K562 (cell line): Measurements from ENCODE around the gene SHB. TPM values are rescaled to one million over a fixed set of nuclear protein-coding genes. Genes with fewer than 3 reads are reported as not detected.
A peak's percentile ranks its signal among the peaks of the same experiment; 100 is the strongest.

Experiments used
- BRCA1 ChIP-seq, 2 experiments: fragments of 450-650 bp in 1 of 2; sonication (generic) in 1 of 2; formaldehyde crosslinking in 1 of 2; IDR thresholded peaks; 2 replicates each; pipeline versions ENCODE4 v1.5.0 to v1.6.1; 2017 to 2020; ENCODE audit warnings: mild to moderate bottlenecking in 1 of 2, missing genetic modification reagents in 1 of 2
- CAMTA2 ChIP-seq: fragments of 250-450 bp; sonication (Bioruptor Pico); conservative IDR thresholded peaks from 2 replicates; pipeline ENCODE4 v1.5.1; 2022
- CREM ChIP-seq: IDR thresholded peaks from 2 replicates; pipeline ENCODE4 v1.6.1; 2014; ENCODE audit warnings: antibody characterized with exemption, low read depth
- L3MBTL2 ChIP-seq: fragments of 450-650 bp; IDR thresholded peaks from 2 replicates; pipeline ENCODE4 v1.6.1; 2016; ENCODE audit warnings: mild to moderate bottlenecking, moderate library complexity
- NCOR1 ChIP-seq: fragments of 450-650 bp; IDR thresholded peaks from 2 replicates; pipeline ENCODE4 v1.6.1; 2016; ENCODE audit warnings: mild to moderate bottlenecking, moderate library complexity
- NR2C2 ChIP-seq, 2 experiments: fragments of 200-800 bp in 1 of 2; sonication (Bioruptor generic) in 1 of 2; sonication (generic) in 1 of 2; formaldehyde crosslinking in 1 of 2; IDR thresholded peaks; 2 replicates each; pipeline versions ENCODE4 v1.6.1 to v1.8.0; 2016 to 2022; ENCODE audit warnings: mild to moderate bottlenecking in 1 of 2, missing compliant biosample characterization in 1 of 2, missing genetic modification characterization in 1 of 2, missing genetic modification reagents in 1 of 2
- RFX5 ChIP-seq: IDR thresholded peaks from 2 replicates; pipeline ENCODE4 v1.6.1; 2011; ENCODE audit warnings: low read depth, mild to moderate bottlenecking, improper control_type of control experiment, low read length
- SIN3B ChIP-seq: fragments of 450-650 bp; IDR thresholded peaks from 2 replicates; pipeline ENCODE4 v1.6.1; 2017; ENCODE audit warnings: low read depth, mild to moderate bottlenecking, moderate library complexity
- SMARCB1 ChIP-seq: IDR thresholded peaks from 2 replicates; pipeline ENCODE4 v1.6.1; 2011; ENCODE audit warnings: improper control_type of control experiment, low read depth; ENCODE audit not compliant: insufficient read length
- TARDBP ChIP-seq: fragments of 450-650 bp; IDR thresholded peaks from 2 replicates; pipeline ENCODE4 v1.6.1; 2016
- TBL1XR1 ChIP-seq, 2 experiments: IDR thresholded peaks; 2 replicates each; pipeline ENCODE4 v1.6.1; 2012; ENCODE audit warnings: improper control_type of control experiment in 2 of 2, low read length in 2 of 2, mild to moderate bottlenecking in 1 of 2
- TGIF2 ChIP-seq: sonication (generic); formaldehyde crosslinking; IDR thresholded peaks from 2 replicates; pipeline ENCODE4 v1.8.1; 2022; ENCODE audit warnings: mild to moderate bottlenecking, missing genetic modification reagents, moderate library complexity
- TOE1 ChIP-seq, 2 experiments: fragments of 450-650 bp in 1 of 2; sonication (generic) in 1 of 2; formaldehyde crosslinking in 1 of 2; IDR thresholded peaks; 2 replicates each; pipeline versions ENCODE4 v1.7.1 to v1.8.0; 2016 to 2022; ENCODE audit warnings: borderline replicate concordance in 2 of 2, mild to moderate bottlenecking in 2 of 2, antibody characterized with exemption in 1 of 2, inconsistent platforms in 1 of 2, low read depth in 1 of 2, missing genetic modification reagents in 1 of 2, moderate library complexity in 1 of 2
- TRIM28 ChIP-seq: fragments of 450-650 bp; IDR thresholded peaks from 2 replicates; pipeline ENCODE4 v1.6.1; 2017
- XRCC3 ChIP-seq: fragments of 450-650 bp; IDR thresholded peaks from 2 replicates; pipeline ENCODE4 v1.6.1; 2017; ENCODE audit warnings: mild to moderate bottlenecking, moderate library complexity
- XRCC5 ChIP-seq: fragments of 200-400 bp; formaldehyde crosslinking; IDR thresholded peaks from 2 replicates; pipeline ENCODE4 v1.6.1; 2017; ENCODE audit warnings: low read depth, mild to moderate bottlenecking, low read length
- ZBTB1 ChIP-seq: sonication (generic); formaldehyde crosslinking; IDR thresholded peaks from 2 replicates; pipeline ENCODE4 v1.8.1; 2023; ENCODE audit warnings: missing genetic modification reagents, low read depth, mild to moderate bottlenecking, borderline replicate concordance
- ZNF668 ChIP-seq: fragments of 250-450 bp; sonication (Bioruptor Pico); IDR thresholded peaks from 2 replicates; pipeline ENCODE4 v1.8.0; 2022; ENCODE audit warnings: mild to moderate bottlenecking, inconsistent platforms
- ZNF780A ChIP-seq: fragments of 250-450 bp; sonication (Bioruptor Pico); IDR thresholded peaks from 2 replicates; pipeline ENCODE4 v1.5.0; 2021; ENCODE audit warnings: mild to moderate bottlenecking
- polyA plus RNA-seq, 8 experiments: library from polyadenylated mRNA; depleted of rRNA in 4 of 8; stranded (reverse) in 5 of 8; unstranded in 3 of 8; fragments of >200 nt; fragmentation: Nextera tagmentation in 2 of 8; fragmentation: Illumina TruSeq in 1 of 8; extraction: Ambion mirVana in 2 of 8; extraction: Trizol in 1 of 8; gene quantifications; 2 replicates each; pipeline versions ENCODE4 v1.2.1 to v1.2.3, GENCODE V29; 2011 to 2014; ENCODE audit warnings: inconsistent platforms in 1 of 8, missing spikeins in 1 of 8
- total RNA-seq, 7 experiments: library from RNA; depleted of rRNA in 6 of 7; stranded (reverse); fragments of >200 nt in 6 of 7; fragmentation: Illumina TruSeq in 2 of 7; extraction: Trizol in 2 of 7; gene quantifications; 2 replicates each; pipeline versions ENCODE4 v1.2.1 to v1.2.3, GENCODE V29; 2011 to 2021; ENCODE audit warnings: low replicate concordance in 1 of 7
- TF ChIP-seq, protein P1 (sequence below): sonication (generic); formaldehyde crosslinking; IDR thresholded peaks from 2 replicates; pipeline ENCODE4 v1.8.1; 2023; ENCODE audit warnings: mild to moderate bottlenecking, missing genetic modification reagents
- TF ChIP-seq, protein P2 (sequence below): fragments of 250-450 bp; sonication (Bioruptor Pico); IDR thresholded peaks from 2 replicates; pipeline ENCODE4 v1.8.0; 2022; ENCODE audit warnings: inconsistent platforms, mild to moderate bottlenecking, moderate library complexity, borderline replicate concordance
- TF ChIP-seq, protein P3 (sequence below): IDR thresholded peaks from 3 replicates; pipeline ENCODE4 v1.6.1; 2011; ENCODE audit warnings: borderline replicate concordance, mild to moderate bottlenecking; ENCODE audit not compliant: insufficient read length, insufficient read depth
- TF ChIP-seq, protein P4 (sequence below): sonication (generic); formaldehyde crosslinking; IDR thresholded peaks from 2 replicates; pipeline ENCODE4 v1.8.1; 2022; ENCODE audit warnings: missing genetic modification reagents

SHB gene
- total and polyA plus RNA-seq, 9 of the 15 experiments (the other 6 are each of a cell fraction or from before 2014, with no cell fraction given) = 0.78 to 16.0 (median 5.3) TPM

DNA sequence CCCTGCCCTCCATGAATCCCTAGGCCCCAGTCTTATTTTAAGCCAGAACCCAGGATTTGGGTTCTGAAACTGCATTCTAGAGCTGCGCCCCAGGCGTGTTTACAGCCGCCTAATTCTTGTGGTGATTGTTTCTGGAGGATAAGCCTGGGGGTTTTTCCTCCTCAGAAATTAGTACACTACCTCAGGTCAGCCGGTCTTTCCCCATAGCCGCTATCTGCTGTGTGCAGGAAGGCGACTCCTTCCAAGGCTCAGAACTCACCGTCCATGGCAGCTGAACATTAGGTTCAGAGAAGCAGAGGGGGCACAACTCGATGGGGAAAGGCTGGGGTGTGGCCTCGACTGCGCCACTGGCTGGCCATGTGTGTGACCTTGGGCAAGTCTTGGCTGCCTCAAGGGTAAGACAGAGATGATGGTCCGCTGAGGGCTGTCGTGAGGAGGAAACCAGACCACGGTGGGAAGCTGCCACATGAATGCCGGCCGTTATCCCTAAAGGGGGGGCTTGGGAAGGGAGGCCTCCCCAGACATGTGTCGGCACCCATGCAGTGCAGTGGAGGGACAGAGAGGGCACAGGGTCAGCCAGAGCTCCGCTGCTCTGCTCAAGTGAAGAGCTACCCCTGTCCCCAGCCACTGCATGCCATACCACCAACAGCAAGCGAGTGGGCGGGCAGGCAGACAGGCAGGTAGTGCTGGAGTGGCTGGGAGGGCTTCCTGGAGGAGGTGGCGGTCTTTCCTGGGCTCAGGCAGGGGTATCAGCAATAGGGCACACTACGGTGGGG, 28.9 kb downstream of the SHB start (continued):
- TF ChIP-seq, protein P1, sequence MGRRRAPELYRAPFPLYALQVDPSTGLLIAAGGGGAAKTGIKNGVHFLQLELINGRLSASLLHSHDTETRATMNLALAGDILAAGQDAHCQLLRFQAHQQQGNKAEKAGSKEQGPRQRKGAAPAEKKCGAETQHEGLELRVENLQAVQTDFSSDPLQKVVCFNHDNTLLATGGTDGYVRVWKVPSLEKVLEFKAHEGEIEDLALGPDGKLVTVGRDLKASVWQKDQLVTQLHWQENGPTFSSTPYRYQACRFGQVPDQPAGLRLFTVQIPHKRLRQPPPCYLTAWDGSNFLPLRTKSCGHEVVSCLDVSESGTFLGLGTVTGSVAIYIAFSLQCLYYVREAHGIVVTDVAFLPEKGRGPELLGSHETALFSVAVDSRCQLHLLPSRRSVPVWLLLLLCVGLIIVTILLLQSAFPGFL = no peak
- TF ChIP-seq, protein P2, sequence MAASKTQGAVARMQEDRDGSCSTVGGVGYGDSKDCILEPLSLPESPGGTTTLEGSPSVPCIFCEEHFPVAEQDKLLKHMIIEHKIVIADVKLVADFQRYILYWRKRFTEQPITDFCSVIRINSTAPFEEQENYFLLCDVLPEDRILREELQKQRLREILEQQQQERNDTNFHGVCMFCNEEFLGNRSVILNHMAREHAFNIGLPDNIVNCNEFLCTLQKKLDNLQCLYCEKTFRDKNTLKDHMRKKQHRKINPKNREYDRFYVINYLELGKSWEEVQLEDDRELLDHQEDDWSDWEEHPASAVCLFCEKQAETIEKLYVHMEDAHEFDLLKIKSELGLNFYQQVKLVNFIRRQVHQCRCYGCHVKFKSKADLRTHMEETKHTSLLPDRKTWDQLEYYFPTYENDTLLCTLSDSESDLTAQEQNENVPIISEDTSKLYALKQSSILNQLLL (CRISPR knock-in tag) = no peak
- TF ChIP-seq XRCC3 (no peak), ZNF780A (CRISPR knock-in tag) (no peak), ZBTB1 (CRISPR knock-in tag) (no peak; the same call in 1 of the 2 replicates), XRCC5 (no peak; the same call in 1 of the 2 replicates), CAMTA2 (CRISPR knock-in tag) (no peak), CREM (no peak), BRCA1 (IDR thresholded peaks at IDR 0.05) (no peak), BRCA1 (CRISPR knock-in tag; IDR thresholded peaks at IDR 0.05) (no peak), ZNF668 (CRISPR knock-in tag) (peak; percentile 38; the same call in 1 of the 2 replicates), NR2C2 (CRISPR knock-in tag; IDR thresholded peaks at IDR 0.05) (no peak; the same call in 1 of the 2 replicates), NR2C2 (tag; IDR thresholded peaks at IDR 0.05) (no peak; the same call in none of the 2 replicates), L3MBTL2 (peak; percentile 44; the same call in 1 of the 2 replicates), SMARCB1 (no peak), TARDBP (no peak), NCOR1 (no peak), TBL1XR1 (IDR thresholded peaks at IDR 0.05; ENCODE audit: low read length in 2 of 2) (no peak), TOE1 (IDR thresholded peaks at IDR 0.05; ENCODE audit: borderline replicate concordance) (no peak), TOE1 (CRISPR knock-in tag; IDR thresholded peaks at IDR 0.05; ENCODE audit: borderline replicate concordance, low read depth) (no peak), TGIF2 (CRISPR knock-in tag) (no peak), SIN3B (no peak), RFX5 (no peak), TRIM28 (no peak)
- TF ChIP-seq, protein P3, sequence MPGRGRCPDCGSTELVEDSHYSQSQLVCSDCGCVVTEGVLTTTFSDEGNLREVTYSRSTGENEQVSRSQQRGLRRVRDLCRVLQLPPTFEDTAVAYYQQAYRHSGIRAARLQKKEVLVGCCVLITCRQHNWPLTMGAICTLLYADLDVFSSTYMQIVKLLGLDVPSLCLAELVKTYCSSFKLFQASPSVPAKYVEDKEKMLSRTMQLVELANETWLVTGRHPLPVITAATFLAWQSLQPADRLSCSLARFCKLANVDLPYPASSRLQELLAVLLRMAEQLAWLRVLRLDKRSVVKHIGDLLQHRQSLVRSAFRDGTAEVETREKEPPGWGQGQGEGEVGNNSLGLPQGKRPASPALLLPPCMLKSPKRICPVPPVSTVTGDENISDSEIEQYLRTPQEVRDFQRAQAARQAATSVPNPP = no peak
- TF ChIP-seq, protein P4, sequence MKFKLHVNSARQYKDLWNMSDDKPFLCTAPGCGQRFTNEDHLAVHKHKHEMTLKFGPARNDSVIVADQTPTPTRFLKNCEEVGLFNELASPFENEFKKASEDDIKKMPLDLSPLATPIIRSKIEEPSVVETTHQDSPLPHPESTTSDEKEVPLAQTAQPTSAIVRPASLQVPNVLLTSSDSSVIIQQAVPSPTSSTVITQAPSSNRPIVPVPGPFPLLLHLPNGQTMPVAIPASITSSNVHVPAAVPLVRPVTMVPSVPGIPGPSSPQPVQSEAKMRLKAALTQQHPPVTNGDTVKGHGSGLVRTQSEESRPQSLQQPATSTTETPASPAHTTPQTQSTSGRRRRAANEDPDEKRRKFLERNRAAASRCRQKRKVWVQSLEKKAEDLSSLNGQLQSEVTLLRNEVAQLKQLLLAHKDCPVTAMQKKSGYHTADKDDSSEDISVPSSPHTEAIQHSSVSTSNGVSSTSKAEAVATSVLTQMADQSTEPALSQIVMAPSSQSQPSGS (CRISPR knock-in tag) = no peak
